GM23248 (cell line): ENCODE results near the gene ANO4. TPM values are rescaled to one million over a fixed set of nuclear protein-coding genes. Genes with fewer than 3 reads are reported as not detected.

Source experiments
- DNase-seq: peaks from one replicate; pipeline ENCODE4 v3.0.0-alpha.2; 2015
- H2AFZ ChIP-seq: fragments of 200-600 bp; sonication (generic); 2 replicates; pipeline ENCODE4 v1.6.1; 2016; ENCODE audit warnings: antibody characterized with exemption
- H3F3A ChIP-seq: fragments of 200-600 bp; sonication (generic); 2 replicates; pipeline ENCODE4 v1.6.1; 2016; ENCODE audit warnings: mild to moderate bottlenecking, antibody characterized with exemption, mixed run types; ENCODE audit not compliant: insufficient read depth
- H3K27ac ChIP-seq: fragments of 200-600 bp; sonication (generic); 2 replicates; pipeline ENCODE4 v1.5.1; 2016; ENCODE audit warnings: mild to moderate bottlenecking
- H3K27me3 ChIP-seq: fragments of 200-600 bp; sonication (generic); replicated peaks from 2 replicates; pipeline ENCODE4 v1.6.1; 2016; ENCODE audit warnings: mild to moderate bottlenecking; ENCODE audit not compliant: insufficient read depth
- H3K36me3 ChIP-seq: fragments of 200-600 bp; sonication (generic); 2 replicates; pipeline ENCODE4 v1.6.1; 2016; ENCODE audit warnings: low read depth, mild to moderate bottlenecking
- H3K4me1 ChIP-seq: fragments of 200-600 bp; sonication (generic); 2 replicates; pipeline ENCODE4 v1.6.1; 2016; ENCODE audit warnings: mild to moderate bottlenecking; ENCODE audit not compliant: insufficient read depth
- H3K4me2 ChIP-seq: fragments of 200-600 bp; sonication (generic); one replicate; pipeline ENCODE4 v1.6.1; 2016; ENCODE audit warnings: mild to moderate bottlenecking; ENCODE audit not compliant: unreplicated experiment
- H3K4me3 ChIP-seq: fragments of 200-600 bp; sonication (generic); 2 replicates; pipeline ENCODE4 v1.5.1; 2016; ENCODE audit warnings: mild to moderate bottlenecking
- H3K79me2 ChIP-seq: fragments of 200-600 bp; sonication (generic); 2 replicates; pipeline ENCODE4 v1.6.1; 2016; ENCODE audit warnings: mild to moderate bottlenecking; ENCODE audit not compliant: insufficient read depth
- H3K9ac ChIP-seq: fragments of 200-600 bp; sonication (generic); 2 replicates; pipeline ENCODE4 v1.6.1; 2016; ENCODE audit warnings: mild to moderate bottlenecking
- H3K9me2 ChIP-seq: fragments of 200-600 bp; sonication (generic); 2 replicates; pipeline ENCODE4 v1.6.1; 2016; ENCODE audit warnings: mixed run types, mild to moderate bottlenecking, moderate library complexity; ENCODE audit not compliant: insufficient read depth
- H3K9me3 ChIP-seq: fragments of 200-600 bp; sonication (generic); one replicate; pipeline ENCODE4 v1.6.1; 2017; ENCODE audit warnings: low read depth
- H4K20me1 ChIP-seq: fragments of 200-600 bp; sonication (generic); 2 replicates; pipeline ENCODE4 v1.6.0; 2016; ENCODE audit not compliant: insufficient read depth
- EZH2 ChIP-seq: fragments of 200-600 bp; sonication (generic); IDR thresholded peaks from 2 replicates; pipeline ENCODE4 v1.6.1; 2018; ENCODE audit warnings: antibody characterized with exemption, mild to moderate bottlenecking; ENCODE audit not compliant: insufficient read depth, poor library complexity, severe bottlenecking
- EZH2phosphoT487 ChIP-seq: fragments of 200-600 bp; sonication (generic); IDR thresholded peaks from 2 replicates; pipeline ENCODE4 v1.6.1; 2018; ENCODE audit warnings: antibody characterized with exemption, moderate library complexity, mild to moderate bottlenecking, low read depth; ENCODE audit not compliant: insufficient read depth
- WGBS, 2 experiments: methylation state at CpG; one replicate each; pipeline ENCODE4 v1.1.6; 2015 to 2017; ENCODE audit warnings: low lambda C conversion rate in 2 of 2, low coverage in 1 of 2; ENCODE audit errors: missing lambda C conversion rate in 2 of 2; 5-methylcytosine and 5-hydroxymethylcytosine counted together
- in situ Hi-C: fragments of 300-500 bp; cut with MboI; formaldehyde crosslinking; loops from 2 replicates; pipeline ENCODE4 v1.15.0; 2020
- polyA plus RNA-seq: library from polyadenylated mRNA; unstranded; fragments of >200 nt; fragmentation: Nextera tagmentation; extraction: Ambion mirVana; gene quantifications from 2 replicates; pipeline ENCODE4 v1.2.1, GENCODE V29; 2016
- total RNA-seq: library from RNA; depleted of rRNA; stranded (reverse); fragments of >200 nt; shearing (Covaris generic); gene quantifications from 2 replicates; pipeline ENCODE4 v1.2.3, GENCODE V29; 2014

The ANO4 gene
- total and polyA plus RNA-seq, 2 experiments from 2014 or later: 6.6 to 7.6 TPM

DNA sequence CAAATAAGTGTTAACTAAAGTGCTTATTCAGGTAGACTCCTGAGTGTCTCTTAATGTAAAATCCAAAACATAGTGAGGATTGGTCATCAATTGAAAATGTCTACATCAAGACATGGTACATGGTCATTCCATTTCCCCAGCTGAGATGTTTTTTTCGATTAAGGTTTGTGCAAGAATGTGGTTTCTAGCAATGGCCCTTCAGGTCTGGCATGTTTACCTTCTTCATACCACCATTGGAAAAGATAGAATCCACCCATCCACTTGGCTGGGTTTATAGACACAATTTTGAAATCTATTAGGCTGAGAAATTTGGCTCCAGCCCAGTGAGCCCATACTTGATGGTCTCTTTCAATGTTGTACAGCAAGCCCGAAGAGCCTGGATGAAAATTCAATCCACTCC, 145.9 kb downstream of the ANO4 start:
- Histone ChIP-seq H3K27ac (no peak overlapping the region), H3K9me3 (no peaks in the 10 kb centered on the region), H3K79me2 (no peaks in the 10 kb centered on the region), H4K20me1 (no peaks in the 10 kb centered on the region), H3K9me2 (no peaks in the 10 kb centered on the region), H3K27me3 (no peaks in the 10 kb centered on the region), H2AFZ (no peak overlapping the region), H3K4me1 (peaks cover 8% of the 10 kb centered on the region), H3F3A (no peaks in the 10 kb centered on the region), H3K4me2 (no peak overlapping the region), H3K4me3 (no peak overlapping the region), H3K9ac (no peak overlapping the region), H3K36me3 (no peaks in the 10 kb centered on the region)
- no peak for TF ChIP-seq EZH2phosphoT487
- no peak for TF ChIP-seq EZH2
- DNase-seq: no peak
- 90 to 95% methylated on average over 2 of the region's 2 CpGs for WGBS, 2 experiments
- in situ Hi-C loops: no loop called here

DNA sequence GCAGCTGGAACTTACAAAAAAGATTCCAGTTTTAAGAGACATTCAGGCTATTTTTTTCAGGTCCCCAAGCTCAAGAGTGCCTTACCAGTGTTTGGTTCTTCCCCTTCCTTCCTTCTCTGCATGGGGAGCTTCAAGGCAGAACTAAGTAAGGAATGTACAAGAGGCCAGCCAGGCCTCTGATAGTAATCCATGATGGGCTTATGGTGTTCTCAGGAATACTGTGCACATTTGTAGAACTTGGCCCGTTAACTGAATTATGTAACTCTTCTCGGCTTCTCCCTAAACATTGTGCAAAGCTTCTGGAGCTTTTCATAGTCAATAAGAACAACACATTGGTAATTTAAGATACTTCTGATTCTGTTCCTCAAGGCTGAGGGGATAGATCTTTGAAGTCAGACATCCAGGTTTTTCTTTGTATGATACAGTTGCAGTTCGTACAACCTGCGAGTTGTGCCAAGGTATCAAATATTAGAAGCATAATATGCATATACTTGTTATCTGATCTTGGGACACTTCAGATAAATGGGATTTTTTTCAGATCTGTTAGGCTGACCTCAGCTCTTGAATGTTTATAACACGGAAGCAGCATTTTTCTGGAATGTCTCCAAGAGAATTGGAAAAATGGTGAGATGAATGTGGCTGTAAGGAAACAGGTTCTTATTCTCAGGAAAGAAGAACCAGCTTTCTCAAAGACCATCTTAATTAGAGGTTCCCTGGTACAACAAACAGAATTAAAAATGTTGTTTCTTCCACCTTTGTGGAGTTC, 148.6 kb downstream of the ANO4 start:
- Histone ChIP-seq H3K4me1 (peaks cover 13% of the 10 kb centered on the region), H3F3A (no peaks in the 10 kb centered on the region), H3K4me2 (no peak overlapping the region), H3K9ac (no peak overlapping the region), H4K20me1 (no peaks in the 10 kb centered on the region), H3K79me2 (no peaks in the 10 kb centered on the region), H3K27ac (no peak overlapping the region), H3K36me3 (no peaks in the 10 kb centered on the region), H3K9me2 (no peaks in the 10 kb centered on the region), H3K9me3 (no peaks in the 10 kb centered on the region), H3K4me3 (no peak overlapping the region), H2AFZ (no peak overlapping the region), H3K27me3 (no peaks in the 10 kb centered on the region)
- in situ Hi-C loops: no loop called here
- WGBS, 2 experiments: 63% methylated on average over 5 of the region's 5 CpGs
- DNase-seq: no peak
- no peak for TF ChIP-seq EZH2

DNA sequence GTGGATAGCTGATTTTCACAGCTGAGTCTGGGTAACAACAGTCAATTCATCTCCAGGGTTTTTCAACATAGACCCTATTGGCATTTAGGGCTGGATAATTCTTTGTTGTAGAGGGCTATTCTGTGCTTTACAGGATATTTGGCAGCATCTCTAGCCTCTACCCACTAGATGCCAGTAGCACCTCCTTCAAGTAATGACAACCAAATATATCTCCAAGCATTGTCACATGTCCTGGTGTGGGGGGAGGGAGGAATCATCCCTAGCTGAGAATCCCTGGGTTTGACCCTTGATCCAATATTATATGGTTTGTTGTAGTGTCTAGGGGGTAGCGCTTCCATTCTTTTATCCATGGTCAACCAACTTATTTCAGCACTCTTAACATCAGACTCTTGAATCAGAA, 157.2 kb downstream of the ANO4 start:
- Histone ChIP-seq H3K9me3 (no peaks in the 10 kb centered on the region), H3K4me1 (peaks cover 16% of the 10 kb centered on the region; the same call in 1 of the 2 replicates), H3K4me3 (no peak overlapping the region), H3K79me2 (no peaks in the 10 kb centered on the region), H3F3A (no peaks in the 10 kb centered on the region), H3K9ac (no peak overlapping the region), H4K20me1 (no peaks in the 10 kb centered on the region), H2AFZ (no peak overlapping the region), H3K27ac (no peak overlapping the region), H3K36me3 (no peaks in the 10 kb centered on the region), H3K9me2 (no peaks in the 10 kb centered on the region), H3K27me3 (no peaks in the 10 kb centered on the region), H3K4me2 (no peak overlapping the region)
- TF ChIP-seq EZH2 (no peak), EZH2phosphoT487 (no peak)
- WGBS, 2 experiments: 100% methylated on average over 1 of the region's 1 CpG
- in situ Hi-C loops: no loop called here
- DNase-seq: no peak

- Histone ChIP-seq H3K36me3 (no peaks in the 10 kb centered on the region), H3K79me2 (no peaks in the 10 kb centered on the region), H3K27ac (no peak overlapping the region), H4K20me1 (no peaks in the 10 kb centered on the region), H3K9ac (no peak overlapping the region), H3K4me2 (no peak overlapping the region), H3K4me1 (peaks cover 16% of the 10 kb centered on the region; the same call in 1 of the 2 replicates), H3K27me3 (no peaks in the 10 kb centered on the region), H3K4me3 (no peak overlapping the region), H3K9me3 (no peaks in the 10 kb centered on the region), H3F3A (no peaks in the 10 kb centered on the region), H2AFZ (no peak overlapping the region), H3K9me2 (no peaks in the 10 kb centered on the region)
- peak; percentile 26 for DNase-seq
- in situ Hi-C loops: no loop called here
- TF ChIP-seq EZH2 (no peak), EZH2phosphoT487 (no peak)
These were observed 158.6 kb downstream of the ANO4 start for GRCh38 chr12:100953217-100953616.
